Upper lobe of right lung (tissue), 1 donor: ENCODE results near the gene CTNNA3. TPM values are rescaled to one million over a fixed set of nuclear protein-coding genes. Genes with fewer than 3 reads are reported as not detected.

Experiments
- ATAC-seq: fragments of 200-7000 bp; cut with Tn5 transposase; one replicate; pipeline ENCODE4 v1.9.1; 2020; ENCODE audit warnings: mild to moderate bottlenecking, moderate library complexity
- DNase-seq: peaks from one replicate; pipeline ENCODE4 v3.0.0-alpha.2; 2020
- H3K27ac ChIP-seq: fragments of 200-600 bp; one replicate; pipeline ENCODE4 v1.8.0; 2022
- H3K27me3 ChIP-seq: fragments of 200-600 bp; one replicate; pipeline ENCODE4 v1.8.0; 2022; ENCODE audit warnings: mild to moderate bottlenecking
- H3K36me3 ChIP-seq: fragments of 200-600 bp; one replicate; pipeline ENCODE4 v1.8.0; 2022
- H3K4me1 ChIP-seq: fragments of 200-600 bp; one replicate; pipeline ENCODE4 v1.8.0; 2022
- H3K4me3 ChIP-seq: fragments of 200-600 bp; one replicate; pipeline ENCODE4 v1.8.0; 2022; ENCODE audit warnings: mild to moderate bottlenecking
- H3K9me3 ChIP-seq: fragments of 200-600 bp; one replicate; pipeline ENCODE4 v1.8.0; 2022
- intact Hi-C: fragments of 100-400 bp; cut with DNase I; formaldehyde crosslinking; loops from one replicate; pipeline ENCODE4 v1.11.0; 2022
- total RNA-seq: library from RNA; stranded (reverse); fragmentation: NEBNext Ultra II Directional; extraction: Animal tissue kit (Norgen Biotek cat#: 25700); gene quantifications from one replicate; pipeline ENCODE4 v1.2.1, GENCODE V29; 2021
- TF ChIP-seq, protein P1 (sequence below): fragments of 200-600 bp; IDR thresholded peaks from one replicate; pipeline ENCODE4 v1.8.0; 2022; ENCODE audit warnings: antibody characterized with exemption
- donor health status: DM: no; HTN: yes; CAD: no; lungs with severe emphysema.

CTNNA3 gene
- total RNA-seq, 1 donor from 2014 or later, result 0.67 TPM

DNA sequence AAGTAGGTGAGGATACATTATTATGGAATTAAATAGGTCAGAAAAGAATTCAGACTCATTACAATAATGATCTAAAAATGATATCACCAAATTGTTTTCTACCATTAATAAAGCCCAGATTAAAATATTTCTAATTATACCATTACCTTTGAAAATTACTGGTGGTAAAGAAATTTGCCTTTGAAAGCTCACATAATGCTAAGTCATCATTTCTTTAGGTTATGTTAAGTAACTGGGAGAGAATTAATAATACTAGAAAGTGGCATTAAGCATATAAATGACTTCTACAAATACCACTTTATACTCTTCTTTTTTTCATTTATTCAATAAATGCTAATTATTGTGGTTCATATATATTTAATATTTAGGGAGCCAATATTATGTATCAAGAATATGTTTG, 1411.4 kb downstream of the CTNNA3 start:
- ATAC-seq, result no peak
- H3K4me1 ChIP-seq, result no peaks in the 10 kb centered on the region
- H3K27ac ChIP-seq, result no peak overlapping the region
- DNase-seq, result no peak
- no peak overlapping the region for H3K4me3 ChIP-seq
- intact Hi-C loops, result no loop called here
- H3K27me3 ChIP-seq, result no peaks in the 10 kb centered on the region
- no peaks in the 10 kb centered on the region for H3K9me3 ChIP-seq
- H3K36me3 ChIP-seq, result no peaks in the 10 kb centered on the region
- TF ChIP-seq, protein P1, sequence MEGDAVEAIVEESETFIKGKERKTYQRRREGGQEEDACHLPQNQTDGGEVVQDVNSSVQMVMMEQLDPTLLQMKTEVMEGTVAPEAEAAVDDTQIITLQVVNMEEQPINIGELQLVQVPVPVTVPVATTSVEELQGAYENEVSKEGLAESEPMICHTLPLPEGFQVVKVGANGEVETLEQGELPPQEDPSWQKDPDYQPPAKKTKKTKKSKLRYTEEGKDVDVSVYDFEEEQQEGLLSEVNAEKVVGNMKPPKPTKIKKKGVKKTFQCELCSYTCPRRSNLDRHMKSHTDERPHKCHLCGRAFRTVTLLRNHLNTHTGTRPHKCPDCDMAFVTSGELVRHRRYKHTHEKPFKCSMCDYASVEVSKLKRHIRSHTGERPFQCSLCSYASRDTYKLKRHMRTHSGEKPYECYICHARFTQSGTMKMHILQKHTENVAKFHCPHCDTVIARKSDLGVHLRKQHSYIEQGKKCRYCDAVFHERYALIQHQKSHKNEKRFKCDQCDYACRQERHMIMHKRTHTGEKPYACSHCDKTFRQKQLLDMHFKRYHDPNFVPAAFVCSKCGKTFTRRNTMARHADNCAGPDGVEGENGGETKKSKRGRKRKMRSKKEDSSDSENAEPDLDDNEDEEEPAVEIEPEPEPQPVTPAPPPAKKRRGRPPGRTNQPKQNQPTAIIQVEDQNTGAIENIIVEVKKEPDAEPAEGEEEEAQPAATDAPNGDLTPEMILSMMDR, result no peak

DNA sequence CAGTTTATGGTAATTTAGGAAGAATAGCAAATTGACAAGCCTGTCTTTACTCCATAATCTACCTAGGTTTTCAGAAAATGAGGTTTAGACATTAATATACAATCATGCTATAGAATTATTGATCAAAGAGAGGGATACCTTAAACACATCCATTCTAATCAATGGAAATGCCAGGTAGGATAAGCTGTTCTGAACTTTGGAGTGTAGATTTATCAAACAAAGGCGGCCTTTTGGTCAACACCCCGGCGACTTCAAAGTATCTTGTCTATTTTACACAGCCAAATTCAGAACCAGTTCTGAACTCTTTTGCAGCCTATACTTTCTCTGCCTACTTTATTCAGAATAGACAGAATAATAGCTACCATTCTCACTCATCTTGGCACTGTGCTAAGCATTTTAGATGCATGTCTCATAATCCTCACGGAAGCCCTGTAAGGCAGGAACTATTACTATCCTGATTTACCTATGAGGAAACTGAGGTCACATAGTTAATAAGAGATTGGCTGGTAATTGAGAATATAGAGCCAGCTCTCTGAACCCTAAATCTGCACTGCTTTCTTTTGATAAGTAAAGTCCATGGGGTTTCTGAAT, 1412.0 kb downstream of the CTNNA3 start:
- DNase-seq (no peak), ATAC-seq (no peak)
- Histone ChIP-seq H3K4me1 (no peaks in the 10 kb centered on the region), H3K4me3 (no peak overlapping the region), H3K27ac (no peak overlapping the region), H3K9me3 (no peaks in the 10 kb centered on the region), H3K27me3 (no peaks in the 10 kb centered on the region), H3K36me3 (no peaks in the 10 kb centered on the region)
- TF ChIP-seq, protein P1, result no peak
- intact Hi-C loops, result no loop called here

DNA sequence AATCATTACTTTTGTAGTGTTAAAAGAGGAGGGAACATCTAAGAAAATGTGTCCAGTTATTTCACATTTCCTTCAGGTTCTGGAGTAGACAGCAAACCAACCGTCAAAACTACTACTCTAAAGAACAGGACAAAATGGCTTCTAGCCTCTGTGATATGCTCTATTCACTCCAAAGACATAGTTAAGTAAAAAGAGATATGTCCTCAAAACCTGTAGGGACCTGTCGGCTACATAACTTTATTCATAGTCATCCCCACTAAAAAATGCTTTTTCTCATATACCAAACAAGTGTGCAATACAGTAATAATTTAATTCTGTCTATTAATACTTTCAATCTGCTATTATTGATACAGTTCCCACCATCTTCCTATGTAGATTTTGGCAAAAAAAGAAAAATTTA, 1412.9 kb downstream of the CTNNA3 start:
- TF ChIP-seq, protein P1, result no peak
- intact Hi-C loops, result no loop called here
- Histone ChIP-seq H3K9me3 (no peaks in the 10 kb centered on the region), H3K27ac (no peak overlapping the region), H3K4me1 (no peaks in the 10 kb centered on the region), H3K4me3 (no peak overlapping the region), H3K27me3 (no peaks in the 10 kb centered on the region), H3K36me3 (no peaks in the 10 kb centered on the region)
- DNase-seq (no peak), ATAC-seq (no peak)

DNA sequence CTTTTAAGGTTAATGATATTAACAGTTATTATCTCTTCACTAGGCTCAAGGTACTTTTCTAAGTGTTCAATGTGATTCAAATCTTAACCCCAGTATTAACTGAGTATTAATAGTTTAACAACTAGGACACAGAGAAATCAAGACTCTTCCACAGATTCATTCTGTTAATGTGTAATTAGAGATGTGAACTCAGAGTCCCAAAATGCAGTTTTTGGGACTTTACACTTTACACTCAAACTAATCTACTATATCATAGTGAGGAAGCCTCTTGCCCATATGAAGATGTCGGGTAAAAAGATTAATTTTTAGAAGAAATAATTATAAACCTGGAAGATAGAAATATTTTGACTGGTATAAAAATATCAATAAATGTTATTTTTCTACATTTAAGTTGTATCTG, 1414.7 kb downstream of the CTNNA3 start:
- Histone ChIP-seq H3K4me1 (no peaks in the 10 kb centered on the region), H3K36me3 (no peaks in the 10 kb centered on the region), H3K9me3 (no peaks in the 10 kb centered on the region), H3K27ac (no peak overlapping the region), H3K4me3 (no peak overlapping the region), H3K27me3 (no peaks in the 10 kb centered on the region)
- no peak for DNase-seq
- ATAC-seq, result no peak
- intact Hi-C loops, result no loop called here
- TF ChIP-seq, protein P1, result no peak

DNA sequence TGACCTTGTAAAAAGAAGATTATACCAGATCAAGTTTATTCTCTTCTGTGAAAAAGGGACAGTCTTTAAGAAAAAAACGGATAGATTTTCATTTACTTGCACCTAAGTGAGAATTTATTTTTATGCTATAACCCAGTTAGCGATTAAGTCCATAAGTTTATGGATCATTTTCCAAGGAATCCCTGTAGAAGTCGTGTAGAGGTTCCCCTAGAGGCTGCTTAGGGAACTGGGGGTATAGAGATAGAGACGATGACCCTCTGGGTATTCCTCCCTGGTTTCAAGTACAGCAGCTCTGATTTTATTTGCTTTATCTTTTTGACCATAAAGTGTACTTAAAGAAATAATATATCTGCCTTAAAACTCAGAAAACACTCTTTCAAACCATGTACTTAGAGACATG, 1418.5 kb downstream of the CTNNA3 start:
- Histone ChIP-seq H3K4me3 (no peak overlapping the region), H3K36me3 (no peaks in the 10 kb centered on the region), H3K27ac (no peak overlapping the region), H3K9me3 (no peaks in the 10 kb centered on the region), H3K27me3 (no peaks in the 10 kb centered on the region), H3K4me1 (no peaks in the 10 kb centered on the region)
- DNase-seq (no peak), ATAC-seq (no peak)
- intact Hi-C loops, result no loop called here
- TF ChIP-seq, protein P1, result no peak

DNA sequence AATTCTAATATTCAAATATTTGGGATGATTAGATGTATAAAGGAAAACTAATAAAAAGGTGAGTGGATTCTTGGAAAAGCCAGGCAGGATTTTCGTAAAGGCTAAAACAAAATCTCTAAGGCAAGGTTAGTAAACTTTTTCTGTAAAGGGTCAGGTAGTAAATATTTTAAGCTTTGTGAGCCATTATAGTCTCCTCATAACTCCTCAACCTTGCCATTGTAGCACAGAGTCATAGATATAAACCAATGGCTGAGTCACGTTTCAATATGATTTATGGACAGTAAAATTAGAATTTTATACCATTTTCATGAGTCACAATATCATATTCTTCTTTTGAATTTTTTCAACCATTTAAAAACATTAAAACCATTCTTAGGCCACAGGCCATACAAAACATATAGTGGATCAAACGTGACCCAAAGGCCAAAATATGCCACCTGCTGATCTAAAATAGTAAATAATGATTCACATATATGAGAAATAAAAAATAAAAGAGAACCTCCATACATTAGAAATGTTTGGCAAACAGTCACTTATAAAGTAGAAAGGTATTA, 1422.0 kb downstream of the CTNNA3 start:
- H3K4me1 ChIP-seq, result no peaks in the 10 kb centered on the region
- H3K36me3 ChIP-seq, result no peaks in the 10 kb centered on the region
- ATAC-seq, result no peak
- no peak for DNase-seq
- H3K9me3 ChIP-seq, result no peaks in the 10 kb centered on the region
- intact Hi-C loops, result no loop called here
- no peaks in the 10 kb centered on the region for H3K27me3 ChIP-seq
- no peak overlapping the region for H3K4me3 ChIP-seq
- TF ChIP-seq, protein P1, result no peak
- H3K27ac ChIP-seq, result no peak overlapping the region
